HG02678 (cell line): Measurements from ENCODE around the gene TSPOAP1.

Experiments used
- ATAC-seq: cut with Tn5 transposase; IDR thresholded peaks from one replicate; pipeline ENCODE4 v1.9.1; 2021; ENCODE audit warnings: mild to moderate bottlenecking, moderate library complexity; ENCODE audit not compliant: unreplicated experiment

TSPOAP1 gene

DNA sequence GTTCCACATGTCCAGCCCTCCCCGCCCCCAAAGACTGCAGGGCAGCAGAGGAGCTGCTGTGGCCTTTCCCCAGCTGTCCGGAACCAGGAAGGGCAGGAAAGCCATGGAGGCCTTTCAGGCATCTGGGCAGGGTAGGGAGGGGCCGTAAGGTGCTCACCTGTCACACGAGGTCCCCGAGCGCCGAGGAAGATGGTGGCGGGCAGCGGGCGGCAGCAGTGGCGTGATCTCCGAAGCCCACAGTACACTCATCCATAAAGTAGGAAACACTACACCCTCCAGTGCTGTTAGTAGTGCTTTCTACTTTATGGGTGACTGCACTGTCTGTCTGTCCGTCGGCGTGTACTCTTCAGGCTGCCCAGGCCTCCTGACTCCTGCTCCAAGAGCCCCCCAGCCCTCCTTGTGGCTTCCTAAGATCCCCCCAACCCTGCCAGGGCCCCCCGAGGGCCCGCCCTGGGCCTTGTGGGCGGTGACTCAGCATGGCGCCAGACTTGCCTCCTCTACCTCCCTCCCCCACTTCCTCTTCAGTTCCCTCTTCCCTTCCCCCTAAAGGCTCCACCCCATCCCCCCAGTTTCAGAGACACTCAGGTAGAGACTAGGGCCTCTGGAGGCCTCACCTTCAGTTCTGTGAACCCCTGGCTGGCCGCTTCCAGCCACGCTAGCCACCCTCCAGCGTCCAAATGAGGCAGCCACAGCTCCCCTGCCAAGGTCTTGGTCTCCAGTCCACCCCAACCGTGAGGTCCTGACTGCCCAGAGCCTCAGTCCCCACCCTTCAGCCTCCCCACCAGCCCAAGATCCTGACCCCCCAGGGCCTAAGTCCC, 2.6 kb upstream of the TSPOAP1 start:
- ATAC-seq, result no peak

DNA sequence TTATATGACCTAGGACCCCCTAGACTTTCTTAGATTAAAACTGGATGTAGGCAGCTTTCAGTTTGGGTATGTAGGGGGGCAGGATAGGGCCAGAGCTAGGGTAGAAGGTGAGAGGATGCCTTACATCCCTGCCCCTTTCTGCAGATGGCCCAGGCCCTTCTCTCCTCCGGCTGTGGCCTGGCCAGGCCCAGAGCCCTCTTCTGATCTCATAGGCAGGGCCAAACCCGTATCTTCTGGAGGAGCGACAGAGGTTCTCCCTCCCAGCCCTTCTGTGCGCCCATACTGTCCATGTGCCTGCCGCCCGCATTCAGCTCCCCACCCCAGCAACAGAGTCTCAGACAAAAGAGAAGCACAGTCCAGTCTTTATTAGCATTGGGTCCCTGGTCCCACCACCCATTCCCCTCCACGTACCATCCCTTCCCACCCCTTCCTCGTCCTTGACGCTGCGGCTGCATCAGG, 2.0 kb upstream of the TSPOAP1 start:
- ATAC-seq, result no peak

DNA sequence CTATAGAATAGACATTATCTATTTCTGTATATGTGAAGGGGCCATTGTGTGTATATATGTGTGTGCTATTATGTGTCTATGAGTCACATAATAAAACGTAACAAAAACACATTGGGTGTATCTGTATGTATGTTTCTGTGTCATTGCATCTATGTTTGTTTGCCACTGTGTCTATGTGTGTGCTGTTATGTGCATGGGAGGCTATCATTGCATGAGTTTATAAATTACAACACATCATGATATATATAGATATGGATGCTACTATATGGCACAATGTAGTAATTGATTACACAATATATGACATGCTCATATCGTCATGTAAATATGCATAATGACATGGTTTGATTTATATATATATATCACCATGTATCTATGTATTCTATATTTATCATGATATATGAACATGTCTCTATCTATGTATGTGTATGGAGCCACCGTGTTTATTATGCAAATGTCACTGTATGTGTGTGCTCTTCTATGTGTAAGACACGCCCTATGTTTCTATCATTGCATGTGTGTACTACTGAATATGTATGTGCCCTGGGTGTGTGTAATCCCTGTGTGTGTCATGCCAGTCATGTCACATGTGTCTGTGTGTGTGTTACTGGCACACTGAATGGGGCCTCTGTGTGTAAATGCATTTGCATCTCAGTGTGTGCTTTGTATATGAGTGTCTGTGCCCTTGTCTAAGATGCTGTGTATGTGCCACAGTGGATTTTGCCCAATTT, 1.4 kb upstream of the TSPOAP1 start:
- ATAC-seq, result peak; percentile 7

DNA sequence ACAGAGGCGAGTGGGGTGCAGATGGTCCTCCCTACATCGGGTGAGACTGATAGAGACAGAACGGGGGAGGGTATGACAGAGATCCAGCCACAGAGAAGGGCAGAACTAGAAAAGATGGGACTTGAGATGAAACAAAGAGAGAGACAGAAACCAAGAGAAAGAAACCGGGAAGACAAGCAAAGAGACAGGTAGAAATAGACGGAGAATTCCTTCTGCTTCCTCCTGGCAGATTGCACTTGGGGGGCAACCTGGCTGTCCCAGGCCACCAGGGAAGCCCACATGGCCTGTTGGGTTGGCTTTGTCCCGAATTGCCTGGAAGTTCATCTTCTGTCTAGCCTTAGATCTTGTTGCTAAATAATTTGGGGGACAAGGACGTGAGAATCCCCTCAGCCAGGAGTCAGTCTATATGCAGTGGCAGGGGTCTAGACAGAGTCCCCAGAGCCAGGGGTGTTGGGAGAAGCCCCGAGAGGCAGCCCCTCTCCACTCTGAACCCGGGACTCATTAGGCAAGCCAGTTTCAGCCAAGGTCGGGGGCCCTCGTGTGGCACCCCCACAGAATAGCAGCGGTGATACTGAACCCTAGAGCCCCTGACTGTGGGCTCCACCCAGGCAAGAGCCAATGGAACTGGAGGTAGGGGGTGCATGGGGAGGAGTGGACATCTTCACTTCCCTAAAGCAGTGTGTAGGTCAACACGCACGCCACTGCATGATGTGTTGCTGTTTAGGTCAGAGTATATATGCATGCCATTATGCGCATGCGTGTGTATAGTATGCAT, 627 bp upstream of the TSPOAP1 start:
- ATAC-seq, result peak; percentile 43

DNA sequence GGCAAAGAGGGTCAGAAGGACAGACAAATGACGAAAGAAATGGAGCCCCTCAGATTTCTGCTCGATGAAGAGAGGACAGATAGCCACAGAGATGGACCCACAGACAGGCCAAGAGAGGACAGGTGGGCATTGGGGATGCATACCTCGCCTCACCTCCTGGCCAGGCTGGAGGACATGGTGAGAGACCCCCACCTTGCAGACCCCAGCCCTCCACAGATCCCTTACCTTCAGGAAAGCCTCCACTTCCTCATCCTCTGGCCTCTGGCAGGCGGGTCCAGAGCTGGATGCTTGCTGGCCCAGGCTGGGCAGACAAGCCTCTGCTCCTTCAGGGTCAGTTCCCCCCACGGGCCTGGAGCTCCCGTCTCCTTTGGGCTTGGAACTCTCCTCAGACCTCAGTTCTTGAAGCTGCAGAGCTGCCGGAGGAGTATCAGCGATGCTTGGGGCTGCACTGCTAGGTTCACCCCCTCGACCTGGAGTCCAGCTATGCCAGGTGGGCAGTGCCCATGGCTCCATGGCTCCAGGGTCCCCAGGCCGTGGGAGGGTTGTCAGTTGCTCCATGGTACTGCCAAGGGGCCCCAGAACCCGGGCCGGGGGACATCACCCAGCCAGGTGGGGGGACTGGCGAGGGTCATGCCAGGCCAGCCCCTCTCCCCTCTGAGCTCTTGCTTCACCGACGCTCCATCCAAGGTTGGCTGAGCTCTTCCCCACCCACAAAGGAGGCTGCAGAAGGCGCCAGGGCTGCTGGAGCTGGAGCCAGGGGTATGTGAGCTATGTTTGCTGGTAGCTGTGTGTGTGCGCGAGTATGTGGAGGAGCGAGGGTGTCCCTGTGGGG, 1.0 kb downstream of the TSPOAP1 start:
- no peak for ATAC-seq

DNA sequence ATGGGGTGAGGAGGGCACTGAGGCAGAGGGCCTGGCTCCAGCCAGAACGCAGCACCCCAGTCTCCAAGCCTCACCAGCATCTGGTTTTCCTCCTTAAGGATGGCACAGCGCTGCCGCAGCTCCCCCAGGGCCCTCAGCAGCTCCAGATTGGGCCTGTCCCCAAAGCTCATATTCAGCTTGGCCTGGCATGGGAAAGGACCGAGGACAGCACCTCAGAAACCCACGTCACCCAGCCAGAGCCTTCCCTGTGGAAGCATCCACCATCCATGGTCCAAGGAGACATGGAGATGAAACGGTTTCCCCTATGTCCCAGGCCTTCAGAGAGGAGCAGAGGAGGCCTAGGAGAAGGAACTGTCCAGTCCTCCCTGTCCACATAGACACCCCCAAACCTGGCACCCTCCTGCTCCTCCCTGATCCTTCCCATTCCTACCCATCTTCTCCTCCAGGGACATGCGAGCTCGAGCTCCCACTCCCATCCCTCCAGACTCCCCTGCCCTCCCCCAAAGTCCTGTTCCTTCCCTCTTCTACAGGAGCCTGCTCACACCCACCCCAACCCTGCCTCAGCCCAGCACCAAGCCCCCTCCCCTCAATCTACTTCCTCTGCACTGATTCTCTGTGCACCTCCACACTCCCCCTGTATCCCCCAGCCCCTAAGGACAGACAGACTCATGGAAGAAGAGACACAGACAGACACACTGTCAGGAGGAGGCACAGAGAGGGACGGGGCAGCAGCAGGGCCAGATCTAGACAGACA, 1.8 kb downstream of the TSPOAP1 start:
- ATAC-seq, result no peak

DNA sequence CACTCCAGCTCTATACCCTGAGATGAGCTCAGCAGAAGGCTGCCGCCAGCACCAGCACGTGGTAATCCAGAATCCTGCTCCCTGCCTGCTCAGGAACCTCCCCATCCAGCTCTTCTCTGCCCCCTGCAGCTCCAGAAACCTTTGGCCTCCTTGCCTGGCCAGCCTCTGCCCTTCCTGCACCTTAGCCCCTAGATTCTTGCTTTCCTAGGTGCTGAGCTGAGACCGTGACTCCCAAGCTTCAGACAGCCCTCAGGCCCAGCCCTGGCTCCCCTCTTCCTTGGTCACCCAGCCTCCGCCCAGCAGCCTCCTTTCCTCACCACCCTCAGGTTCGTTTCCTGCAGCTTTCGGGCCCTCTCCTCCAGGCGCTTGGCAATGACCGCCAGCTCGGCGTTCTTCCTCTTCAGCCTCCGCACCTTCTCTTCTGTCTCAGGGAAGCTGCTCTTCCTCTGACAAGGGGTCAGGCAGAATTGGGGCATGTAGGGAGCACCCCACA, 2.6 kb downstream of the TSPOAP1 start:
- ATAC-seq, result no peak

DNA sequence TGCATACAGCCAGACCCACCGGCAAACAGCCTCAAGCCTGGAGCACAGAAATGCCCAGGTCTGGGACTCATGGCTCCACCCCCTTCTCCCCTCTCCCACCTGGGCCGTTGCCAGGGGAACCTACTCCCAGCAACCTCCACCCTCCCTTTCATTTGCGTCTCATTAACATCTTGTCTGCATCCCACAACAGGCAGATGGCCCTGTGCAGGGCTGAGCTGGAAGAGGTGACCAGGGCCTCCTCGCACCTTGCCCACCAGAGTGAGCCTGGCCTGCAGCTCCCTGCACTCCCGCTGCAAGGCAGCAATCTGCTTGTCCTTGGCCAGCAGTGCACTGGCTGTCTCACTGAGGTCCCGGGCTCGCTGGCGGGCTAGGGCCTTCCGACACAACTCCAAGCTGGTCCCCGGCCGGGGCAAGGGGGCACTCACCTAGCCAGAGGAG, 3.3 kb downstream of the TSPOAP1 start:
- ATAC-seq, result no peak

DNA sequence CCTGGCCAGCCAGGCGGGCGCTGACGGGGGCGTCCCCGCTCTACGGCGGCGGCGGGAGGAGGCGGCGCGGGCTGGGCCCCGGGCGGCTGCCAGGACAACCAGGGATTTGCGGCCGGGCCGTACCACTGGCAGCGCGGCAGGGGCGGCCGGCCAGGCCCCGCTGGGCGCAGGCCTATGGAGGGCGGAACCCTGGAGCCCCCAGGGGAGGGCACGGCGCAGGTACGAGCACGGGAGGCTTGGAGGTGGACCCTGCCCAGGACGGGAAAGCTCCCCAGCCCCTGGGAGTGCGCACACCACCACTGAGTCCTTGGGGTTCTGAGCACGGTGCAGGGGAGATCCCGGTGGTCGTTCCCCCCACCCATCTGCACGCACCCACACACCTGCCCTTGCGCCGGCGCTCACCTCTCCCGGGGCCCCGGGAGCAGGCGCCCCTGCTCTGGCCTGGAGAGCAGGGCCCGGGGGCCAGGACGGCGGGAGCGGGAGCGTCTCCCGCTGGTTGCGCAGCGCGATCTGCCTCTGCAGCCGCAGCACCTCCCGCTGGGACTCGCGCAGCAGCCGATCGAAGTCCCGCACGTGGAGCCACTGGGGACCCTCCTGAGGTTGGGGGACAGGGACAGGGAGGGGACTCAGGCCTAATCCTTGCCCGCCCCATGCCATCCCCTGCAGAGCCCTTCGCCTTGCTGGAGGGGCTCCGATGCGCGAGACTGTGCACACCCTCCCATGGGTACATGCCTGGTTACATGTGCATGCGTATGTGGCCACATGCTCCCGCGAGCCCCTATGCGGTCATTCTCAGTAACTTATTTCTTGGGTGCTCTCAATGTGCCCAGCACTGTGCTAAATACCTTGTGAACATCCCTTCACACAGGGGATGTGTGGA, 3.9 kb downstream of the TSPOAP1 start:
- no peak for ATAC-seq

DNA sequence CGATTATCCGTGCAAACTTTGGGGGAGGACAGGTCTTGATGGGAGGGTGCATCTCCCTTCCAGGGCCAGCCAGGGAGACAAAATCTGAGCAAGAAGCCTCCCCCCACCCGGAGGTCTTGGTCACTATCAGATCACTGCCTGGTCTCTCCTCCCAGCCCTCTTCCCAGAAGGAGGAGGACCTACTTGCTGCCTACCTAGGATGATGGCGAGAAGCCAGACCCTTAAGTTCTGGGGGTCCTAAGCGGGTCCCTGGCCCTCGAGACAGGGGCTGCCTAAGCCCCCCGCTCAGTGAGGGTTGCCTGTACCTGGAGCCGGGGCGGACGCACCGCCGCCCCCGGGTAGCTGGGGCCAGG, 4.6 kb downstream of the TSPOAP1 start:
- ATAC-seq, result no peak

DNA sequence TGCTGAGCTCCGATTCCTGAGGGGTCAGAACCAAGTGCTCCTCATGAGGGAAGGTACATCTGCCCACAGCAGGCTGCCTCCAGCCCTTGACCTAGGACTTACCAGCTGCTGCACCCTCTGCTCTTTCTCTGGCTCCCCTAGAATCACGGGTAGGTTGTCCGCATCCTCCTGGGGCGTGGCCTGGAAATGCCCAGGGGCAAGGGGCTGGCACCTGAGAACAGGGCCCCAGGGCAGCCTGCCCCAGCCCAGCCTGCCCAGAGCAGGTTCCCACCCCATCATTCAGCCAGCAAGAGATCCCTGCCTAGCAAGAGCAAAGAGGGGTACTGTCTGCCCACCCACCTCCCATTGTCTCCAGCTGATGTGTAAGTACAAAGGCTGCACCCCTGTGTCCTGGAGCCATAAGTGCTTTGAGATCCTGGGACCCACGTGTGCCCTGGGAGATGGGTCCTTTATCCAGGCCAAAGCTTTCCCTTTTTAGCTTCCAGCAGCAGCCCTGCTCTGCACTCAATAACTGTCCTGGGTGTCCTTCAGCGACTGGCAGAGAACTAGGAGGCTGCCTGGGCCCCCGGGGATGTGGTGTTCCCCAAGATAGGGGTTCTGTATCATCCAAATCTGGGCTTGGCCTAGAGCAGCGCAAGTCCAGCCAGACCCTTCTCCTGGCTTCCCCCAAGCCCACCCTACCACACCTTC, 5.1 kb downstream of the TSPOAP1 start:
- no peak for ATAC-seq

DNA sequence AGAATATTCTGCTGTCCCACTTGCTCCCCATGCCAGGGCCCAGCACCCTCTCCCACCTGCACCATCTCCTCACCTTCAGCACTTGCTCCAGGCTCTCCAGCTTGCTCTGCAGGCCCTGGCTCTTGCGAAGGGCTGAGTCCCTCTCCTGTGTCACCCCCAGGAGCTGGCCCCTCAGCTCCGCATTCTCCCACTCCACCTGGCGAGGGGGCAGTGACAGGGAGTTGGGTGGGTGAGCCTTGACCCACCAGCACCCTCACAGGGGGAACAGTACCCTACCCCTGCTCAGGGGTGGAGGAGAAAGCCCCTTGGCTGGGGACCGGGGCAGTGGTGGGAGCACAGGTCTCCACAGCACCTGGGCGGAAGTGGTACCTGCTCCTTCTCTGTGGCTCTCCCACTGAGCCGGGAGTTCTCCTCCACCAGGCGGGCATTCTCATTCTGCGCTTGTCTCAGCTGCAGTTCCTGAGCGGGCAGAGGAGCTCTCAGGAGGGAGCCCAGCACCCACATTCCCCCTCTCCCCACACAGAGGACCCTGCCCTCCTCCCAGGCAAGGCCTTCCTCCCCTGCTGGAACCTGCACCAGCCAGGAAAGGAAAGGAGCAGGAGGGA, 5.9 kb downstream of the TSPOAP1 start:
- no peak for ATAC-seq

DNA sequence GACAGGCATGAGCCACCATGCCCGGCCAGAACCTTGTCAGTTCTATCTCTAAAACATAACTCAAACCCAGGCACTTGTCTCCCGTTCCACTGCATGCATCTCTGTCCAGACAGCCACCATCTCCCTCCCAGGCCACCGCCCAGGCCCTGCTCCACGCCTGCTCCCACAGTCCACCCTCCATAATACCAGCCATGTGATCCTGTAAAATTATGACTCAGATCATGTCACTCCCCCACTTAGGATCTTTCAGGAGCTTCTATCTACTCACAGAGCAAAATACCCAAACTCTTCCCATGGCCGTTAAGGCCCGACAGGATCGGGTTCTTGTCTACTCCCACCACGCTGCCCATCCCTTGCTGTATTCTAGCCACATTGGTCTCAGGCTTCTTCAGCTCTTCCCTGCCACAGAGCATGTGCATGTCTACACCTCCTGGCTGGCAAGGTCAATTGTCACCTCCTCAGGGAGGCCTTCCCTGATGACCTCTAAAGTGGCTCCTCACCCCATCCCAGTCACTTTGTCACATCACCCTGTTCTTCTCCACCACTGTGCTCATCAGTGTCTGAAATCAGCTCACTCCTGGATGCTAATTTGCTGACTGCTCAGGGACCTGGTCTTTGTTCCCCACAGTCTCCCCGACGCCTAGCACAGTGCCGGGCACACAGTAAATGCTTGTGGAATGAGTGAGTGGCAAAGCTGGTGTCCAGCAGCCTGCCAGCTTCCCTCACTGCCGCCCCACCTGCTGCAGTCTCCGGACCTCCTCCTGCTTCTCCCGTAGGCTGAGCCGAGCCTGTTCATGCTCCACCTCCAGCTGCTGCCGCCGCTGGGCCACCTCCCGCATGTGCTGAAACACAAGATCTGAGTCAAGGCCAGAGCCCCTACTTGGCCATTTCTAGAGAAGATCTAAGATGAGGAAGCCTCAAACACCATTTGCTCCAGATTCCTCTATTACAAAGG, 6.7 kb downstream of the TSPOAP1 start:
- no peak for ATAC-seq

DNA sequence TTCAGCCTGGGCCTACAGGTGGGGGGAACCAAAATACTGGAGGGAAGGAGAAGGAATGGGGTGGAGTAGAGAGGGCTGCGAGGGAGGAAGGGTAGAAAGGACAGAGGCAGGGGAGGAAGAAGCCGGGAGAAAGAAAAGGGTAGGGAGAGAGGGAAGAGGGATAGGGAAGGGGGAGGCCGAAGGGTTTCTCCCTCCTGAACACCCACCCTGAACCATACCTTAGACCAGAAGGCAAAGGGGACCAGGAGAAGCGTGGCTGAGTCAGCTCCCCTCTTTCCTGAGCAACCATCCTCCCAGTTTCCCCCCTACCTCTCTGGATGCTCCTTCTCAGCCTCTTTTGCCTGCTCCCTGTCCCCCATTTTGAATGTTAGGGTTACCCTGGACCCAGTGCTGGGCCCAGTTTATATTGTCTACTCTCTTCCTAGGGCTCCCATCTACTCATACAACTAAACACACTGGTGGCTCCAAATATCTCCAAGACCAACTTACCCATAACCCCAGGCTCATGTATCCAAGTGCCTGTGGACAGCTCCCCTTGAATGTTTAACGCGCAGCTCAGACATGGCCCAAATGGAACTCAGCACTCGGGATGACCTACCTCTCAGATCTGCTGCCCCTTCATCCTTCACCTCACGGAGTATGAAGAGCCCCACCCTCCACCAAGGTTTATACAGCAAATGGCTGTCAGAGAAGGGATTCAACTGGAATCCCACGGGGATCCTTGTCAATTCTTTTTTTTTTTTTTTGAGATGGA, 7.8 kb downstream of the TSPOAP1 start:
- ATAC-seq, result no peak

DNA sequence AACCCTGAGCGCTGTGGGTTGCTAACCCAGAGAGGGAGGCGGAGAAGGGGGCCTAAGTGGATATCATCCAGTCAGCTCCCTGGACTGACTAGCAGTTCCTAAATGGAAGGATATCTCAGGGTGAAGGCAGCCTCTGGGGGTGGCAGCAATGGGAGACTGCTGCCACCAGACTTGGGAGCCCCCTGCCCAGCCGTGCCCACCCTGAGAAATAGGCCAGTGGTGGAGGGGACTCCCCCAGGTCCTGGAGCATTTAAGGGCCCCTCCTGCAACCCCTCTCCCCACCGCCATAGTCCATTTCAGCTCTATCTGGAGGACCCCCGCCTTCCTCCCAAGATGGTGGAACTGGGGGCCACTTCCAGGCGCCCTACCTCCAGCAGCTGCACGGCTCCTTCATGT, 8.4 kb downstream of the TSPOAP1 start:
- ATAC-seq, result no peak
